Natural killer cell treated with Interleukin-12 subunit alpha and Interleukin-12 subunit beta and Interleukin-15 and Interleukin-18, amount 100 ng/mL, for 72 hours (primary cell): ENCODE data around the gene TGOLN2. TPM values are rescaled to one million over a fixed set of nuclear protein-coding genes. Genes with fewer than 3 reads are reported as not detected.

ENCODE experiments used
- ATAC-seq, 2 donors: fragments of 150-1000 bp; cut with Tn5 transposase in 1 of 2; sonication (Bioruptor Pico), chemical (Tn5 transposase) in 1 of 2; 2 replicates each; pipeline ENCODE4 v1.10.0; 2021
- DNase-seq: peaks from one replicate; pipeline ENCODE4 v3.0.0; 2022; ENCODE audit warnings: low spot score
- H3K27ac Mint-ChIP-seq, 2 donors: 1 replicate in 1 of 2; 2 replicates in 1 of 2; pipeline ENCODE4 v1.8.0; 2022; ENCODE audit warnings: mixed read lengths in 2 of 2, mild to moderate bottlenecking in 1 of 2, moderate library complexity in 1 of 2
- H3K27me3 Mint-ChIP-seq, 2 donors: 1 replicate in 1 of 2; 2 replicates in 1 of 2; pipeline ENCODE4 v1.8.0; 2022; ENCODE audit warnings: mixed read lengths in 2 of 2
- H3K36me3 Mint-ChIP-seq: one replicate; pipeline ENCODE4 v1.8.0; 2022; ENCODE audit warnings: mixed read lengths
- H3K4me1 Mint-ChIP-seq, 2 donors: 1 replicate in 1 of 2; 2 replicates in 1 of 2; pipeline ENCODE4 v1.8.0; 2022; ENCODE audit warnings: low read depth in 2 of 2, mixed read lengths in 2 of 2, mild to moderate bottlenecking in 1 of 2
- H3K4me3 Mint-ChIP-seq: one replicate; pipeline ENCODE4 v1.8.0; 2022; ENCODE audit warnings: mixed read lengths
- H3K9me3 Mint-ChIP-seq: 2 replicates; pipeline ENCODE4 v1.8.0; 2022; ENCODE audit warnings: mixed read lengths
- total RNA-seq, 2 donors: library from RNA; stranded (reverse); gene quantifications; one replicate each; pipeline ENCODE4 v1.2.3, GENCODE V29; 2022

The TGOLN2 gene
- total RNA-seq, 2 donors from 2014 or later: 133 to 174 TPM

GRCh38 chr2:85309699-85310321 lies 18.0 kb downstream of the TGOLN2 start:
- H3K4me3 Mint-ChIP-seq: peak overlapping the region; percentile 92

GRCh38 chr2:85308896-85309555 lies 18.8 kb downstream of the TGOLN2 start:
- H3K27me3 Mint-ChIP-seq: peaks cover 5 to 6% of the 10 kb centered on the region in 2 donors
- H3K27ac Mint-ChIP-seq: peak overlapping the region; percentile 79 to 82
- ATAC-seq (peak; percentile 47 to 64), DNase-seq (no peak)
- H3K36me3 Mint-ChIP-seq: no peaks in the 10 kb centered on the region
- no peaks in the 10 kb centered on the region for H3K9me3 Mint-ChIP-seq
- peaks cover 27 to 32% of the 10 kb centered on the region in 2 donors for H3K4me1 Mint-ChIP-seq
- peak overlapping the region; percentile 92 for H3K4me3 Mint-ChIP-seq

More at GRCh38 chr2:85309699-85310321, 18.0 kb downstream of the TGOLN2 start:
- no peak for DNase-seq
- ATAC-seq: peak; percentile 66 to 77
- no peaks in the 10 kb centered on the region for H3K9me3 Mint-ChIP-seq
- H3K36me3 Mint-ChIP-seq: no peaks in the 10 kb centered on the region
- H3K4me1 Mint-ChIP-seq: peaks cover 30 to 32% of the 10 kb centered on the region in 2 donors
- peak overlapping the region; percentile 79 to 82 for H3K27ac Mint-ChIP-seq
- no peaks in the 10 kb centered on the region for H3K27me3 Mint-ChIP-seq

GRCh38 chr2:85308201-85308600 lies 19.6 kb downstream of the TGOLN2 start:
- DNase-seq (no peak), ATAC-seq (no peak)
- Mint-ChIP-seq H3K27ac (peak overlapping the region; percentile 79 to 82), H3K36me3 (no peaks in the 10 kb centered on the region), H3K4me3 (no peak overlapping the region), H3K27me3 (peaks cover 6 to 7% of the 10 kb centered on the region in 2 donors), H3K9me3 (no peaks in the 10 kb centered on the region), H3K4me1 (peaks cover 23 to 32% of the 10 kb centered on the region in 2 donors)

GRCh38 chr2:85307527-85307897 lies 20.3 kb downstream of the TGOLN2 start:
- peaks cover 23 to 32% of the 10 kb centered on the region in 2 donors for H3K4me1 Mint-ChIP-seq
- peak overlapping the region; percentile 56 for H3K4me3 Mint-ChIP-seq
- no peak for ATAC-seq
- no peaks in the 10 kb centered on the region for H3K9me3 Mint-ChIP-seq
- H3K36me3 Mint-ChIP-seq: no peaks in the 10 kb centered on the region
- peak overlapping the region in 1 of 2 donors; percentile 41 for H3K27ac Mint-ChIP-seq
- DNase-seq: no peak
- peaks cover 6 to 7% of the 10 kb centered on the region in 2 donors for H3K27me3 Mint-ChIP-seq

- no peak for DNase-seq
- no peak overlapping the region for H3K4me3 Mint-ChIP-seq
- peaks cover 6 to 16% of the 10 kb centered on the region in 2 donors for H3K4me1 Mint-ChIP-seq
- peaks cover 7 to 9% of the 10 kb centered on the region in 2 donors for H3K27me3 Mint-ChIP-seq
- H3K36me3 Mint-ChIP-seq: no peaks in the 10 kb centered on the region
- no peaks in the 10 kb centered on the region for H3K9me3 Mint-ChIP-seq
- peak overlapping the region in 1 of 2 donors; percentile 35 for H3K27ac Mint-ChIP-seq
- ATAC-seq: no peak
Observed at GRCh38 chr2:85303780-85304531, 23.8 kb downstream of the TGOLN2 start.

GRCh38 chr2:85302121-85302520 lies 25.7 kb downstream of the TGOLN2 start:
- H3K27ac Mint-ChIP-seq: no peak overlapping the region
- H3K27me3 Mint-ChIP-seq: peaks cover 7 to 9% of the 10 kb centered on the region in 2 donors
- ATAC-seq (no peak), DNase-seq (no peak)
- no peak overlapping the region for H3K4me3 Mint-ChIP-seq
- peaks cover 0 to 4% of the 10 kb centered on the region in 2 donors for H3K4me1 Mint-ChIP-seq
- no peaks in the 10 kb centered on the region for H3K36me3 Mint-ChIP-seq
- no peaks in the 10 kb centered on the region for H3K9me3 Mint-ChIP-seq

- Mint-ChIP-seq H3K36me3 (no peaks in the 10 kb centered on the region), H3K27ac (peak overlapping the region; percentile 72 to 91), H3K4me3 (peak overlapping the region; percentile 35)
Observed at GRCh38 chr2:85291425-85292023, 36.3 kb downstream of the TGOLN2 start.

GRCh38 chr2:85288244-85288725 lies 39.5 kb downstream of the TGOLN2 start:
- no peaks in the 10 kb centered on the region for H3K9me3 Mint-ChIP-seq
- DNase-seq: no peak
- peaks cover 19 to 20% of the 10 kb centered on the region in 2 donors for H3K4me1 Mint-ChIP-seq
- ATAC-seq: no peak
- no peaks in the 10 kb centered on the region for H3K36me3 Mint-ChIP-seq
- no peak overlapping the region for H3K27ac Mint-ChIP-seq
- no peak overlapping the region for H3K4me3 Mint-ChIP-seq
- H3K27me3 Mint-ChIP-seq: no peaks in the 10 kb centered on the region

More at GRCh38 chr2:85291425-85292023, 36.3 kb downstream of the TGOLN2 start:
- Mint-ChIP-seq H3K4me1 (peaks cover 16 to 17% of the 10 kb centered on the region in 2 donors), H3K27me3 (no peaks in the 10 kb centered on the region), H3K9me3 (no peaks in the 10 kb centered on the region)
- DNase-seq: no peak
- ATAC-seq: peak; percentile 73 to 85

- Mint-ChIP-seq H3K27ac (no peak overlapping the region), H3K9me3 (no peaks in the 10 kb centered on the region), H3K4me3 (no peak overlapping the region), H3K4me1 (peaks cover 18 to 19% of the 10 kb centered on the region in 2 donors), H3K36me3 (no peaks in the 10 kb centered on the region), H3K27me3 (no peaks in the 10 kb centered on the region)
- ATAC-seq (no peak), DNase-seq (no peak)
Observed at GRCh38 chr2:85287721-85288120, 40.1 kb downstream of the TGOLN2 start.

- no peaks in the 10 kb centered on the region for H3K27me3 Mint-ChIP-seq
- DNase-seq (no peak), ATAC-seq (no peak)
- H3K9me3 Mint-ChIP-seq: no peaks in the 10 kb centered on the region
- H3K4me1 Mint-ChIP-seq: peaks cover 18 to 19% of the 10 kb centered on the region in 2 donors
- no peak overlapping the region for H3K4me3 Mint-ChIP-seq
- H3K27ac Mint-ChIP-seq: no peak overlapping the region
- H3K36me3 Mint-ChIP-seq: no peaks in the 10 kb centered on the region
Observed at GRCh38 chr2:85286918-85287317, 40.9 kb downstream of the TGOLN2 start.

GRCh38 chr2:85283641-85284040 lies 44.1 kb downstream of the TGOLN2 start:
- no peak for ATAC-seq
- no peak overlapping the region for H3K4me3 Mint-ChIP-seq
- DNase-seq: no peak
- peaks cover 0 to 2% of the 10 kb centered on the region in 2 donors for H3K27me3 Mint-ChIP-seq
- no peak overlapping the region for H3K27ac Mint-ChIP-seq
- no peaks in the 10 kb centered on the region for H3K9me3 Mint-ChIP-seq
- H3K36me3 Mint-ChIP-seq: no peaks in the 10 kb centered on the region
- peaks cover 3 to 4% of the 10 kb centered on the region in 2 donors for H3K4me1 Mint-ChIP-seq

- no peak overlapping the region for H3K4me3 Mint-ChIP-seq
Observed at GRCh38 chr2:85282914-85283313, 44.9 kb downstream of the TGOLN2 start.

GRCh38 chr2:85281553-85281952 lies 46.2 kb downstream of the TGOLN2 start:
- ATAC-seq (no peak), DNase-seq (no peak)
- no peaks in the 10 kb centered on the region for H3K9me3 Mint-ChIP-seq
- peaks cover 3 to 4% of the 10 kb centered on the region in 2 donors for H3K4me1 Mint-ChIP-seq
- no peak overlapping the region for H3K4me3 Mint-ChIP-seq
- no peaks in the 10 kb centered on the region for H3K36me3 Mint-ChIP-seq
- peaks cover 2% of the 10 kb centered on the region in 2 donors for H3K27me3 Mint-ChIP-seq
- no peak overlapping the region for H3K27ac Mint-ChIP-seq

More at GRCh38 chr2:85282914-85283313, 44.9 kb downstream of the TGOLN2 start:
- DNase-seq: no peak
- H3K36me3 Mint-ChIP-seq: no peaks in the 10 kb centered on the region
- peaks cover 3 to 4% of the 10 kb centered on the region in 2 donors for H3K4me1 Mint-ChIP-seq
- H3K9me3 Mint-ChIP-seq: no peaks in the 10 kb centered on the region
- ATAC-seq: no peak
- H3K27ac Mint-ChIP-seq: no peak overlapping the region
- peaks cover 0 to 2% of the 10 kb centered on the region in 2 donors for H3K27me3 Mint-ChIP-seq
